Activated T-cell treated with anti-CD3 and anti-CD28 coated beads, Interleukin-2, amount 50 U/mL, for 4 hours (primary cell): ENCODE measurements around the gene CMTM7. TPM values are rescaled to one million over a fixed set of nuclear protein-coding genes. Genes with fewer than 3 reads are reported as not detected.

Experiments
- ATAC-seq, 2 donors: fragments of 200-7000 bp; cut with Tn5 transposase; one replicate each; pipeline ENCODE4 v1.10.0; 2021
- DNase-seq: peaks from one replicate; pipeline ENCODE4 v3.0.0-alpha.2; 2020
- H3K27me3 Mint-ChIP-seq: one replicate; pipeline ENCODE4 v1.8.0; 2021; ENCODE audit warnings: low read depth, mixed read lengths
- H3K36me3 Mint-ChIP-seq: one replicate; pipeline ENCODE4 v1.8.0; 2022; ENCODE audit warnings: mixed read lengths; ENCODE audit not compliant: insufficient read depth
- H3K4me1 Mint-ChIP-seq: one replicate; pipeline ENCODE4 v1.8.0; 2021; ENCODE audit warnings: low read depth, mixed read lengths
- H3K4me3 Mint-ChIP-seq: one replicate; pipeline ENCODE4 v1.8.0; 2021; ENCODE audit warnings: mild to moderate bottlenecking, moderate library complexity, mixed read lengths
- H3K9me3 Mint-ChIP-seq: one replicate; pipeline ENCODE4 v1.8.0; 2021; ENCODE audit warnings: mixed read lengths
- total RNA-seq, 3 donors: library from RNA; stranded (reverse); gene quantifications; one replicate each; pipeline ENCODE4 v1.2.1, GENCODE V29; 2021

CMTM7 gene
- total RNA-seq, 3 donors from 2014 or later = 19.1 to 23.2 (median 21.3) TPM

DNA sequence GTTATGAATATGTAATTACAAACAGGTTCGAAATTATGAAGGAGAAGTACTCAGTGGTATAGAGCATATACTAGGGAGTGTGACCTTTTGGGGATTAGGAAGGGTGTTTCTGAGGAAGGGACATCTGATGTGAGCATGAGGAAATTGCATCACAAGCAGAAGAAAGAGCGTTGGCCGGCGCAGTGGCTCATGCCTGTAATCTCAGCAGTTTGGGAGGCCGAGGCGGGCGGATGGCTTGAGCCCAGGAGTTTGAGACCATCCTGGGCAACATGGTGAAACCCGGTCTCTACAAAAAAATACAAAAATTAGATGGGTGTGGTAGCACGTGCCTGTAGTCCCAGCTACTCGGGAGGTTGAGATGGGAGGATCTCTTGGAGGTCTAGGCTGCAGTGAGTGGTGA, 6.9 kb downstream of the CMTM7 start:
- H3K4me1 Mint-ChIP-seq = peaks cover 71% of the 10 kb centered on the region
- H3K9me3 Mint-ChIP-seq = no peaks in the 10 kb centered on the region
- H3K36me3 Mint-ChIP-seq = peaks cover 7% of the 10 kb centered on the region
- H3K4me3 Mint-ChIP-seq = no peak overlapping the region
- H3K27me3 Mint-ChIP-seq = no peaks in the 10 kb centered on the region
- DNase-seq (no peak), ATAC-seq (no peak)

DNA sequence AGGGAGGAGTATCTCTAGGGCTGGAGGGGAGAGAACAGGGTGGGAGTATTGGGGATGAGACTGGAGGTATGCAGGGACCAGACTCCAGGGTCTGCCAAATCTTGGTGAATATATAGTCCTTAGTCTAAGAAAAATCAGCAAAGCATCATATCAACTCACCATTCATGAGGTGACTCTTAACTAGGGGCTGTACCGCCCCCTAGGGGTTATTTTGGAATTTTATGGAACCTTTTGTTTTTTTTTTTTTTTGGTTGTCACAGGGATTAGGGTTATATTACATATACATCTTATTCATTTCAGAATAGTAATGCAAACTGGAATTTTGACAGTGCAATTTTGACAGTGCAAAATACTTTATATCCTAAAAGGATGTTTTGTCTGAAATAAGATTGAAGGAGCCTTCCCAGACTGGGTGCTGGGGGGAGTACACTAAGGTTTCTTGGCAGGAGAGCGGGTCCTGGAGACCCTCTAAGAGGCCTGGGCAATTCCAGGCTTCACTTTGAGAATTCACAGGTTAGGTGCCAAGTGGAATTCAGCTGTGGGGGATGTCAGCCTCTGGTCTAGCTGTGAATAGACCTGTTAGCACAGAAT, 7.5 kb downstream of the CMTM7 start:
- H3K4me1 Mint-ChIP-seq = peaks cover 70% of the 10 kb centered on the region
- DNase-seq (no peak), ATAC-seq (peak in 1 of 2 donors; percentile 11)
- H3K27me3 Mint-ChIP-seq = no peaks in the 10 kb centered on the region
- H3K36me3 Mint-ChIP-seq = peaks cover 8% of the 10 kb centered on the region
- no peaks in the 10 kb centered on the region for H3K9me3 Mint-ChIP-seq
- H3K4me3 Mint-ChIP-seq = no peak overlapping the region

DNA sequence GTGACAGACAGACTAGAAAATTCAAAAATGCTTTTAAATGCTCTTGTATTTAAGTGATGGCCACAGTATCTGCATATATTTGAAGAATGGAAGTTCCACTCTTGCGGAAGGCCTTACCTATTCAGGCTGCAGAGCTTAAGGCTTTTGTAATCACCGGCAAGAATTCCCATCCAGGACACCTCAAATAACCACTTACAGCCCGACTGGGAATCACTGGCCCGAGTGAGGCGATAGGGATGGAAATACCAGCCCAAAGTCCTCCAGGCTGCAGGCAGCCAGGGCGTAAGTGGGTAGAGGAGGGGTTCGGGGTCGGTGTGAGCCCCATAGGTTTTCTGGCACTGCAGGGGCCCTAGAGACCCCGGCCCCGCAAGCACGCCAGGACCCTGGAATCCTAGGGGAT, 9.5 kb downstream of the CMTM7 start:
- Mint-ChIP-seq H3K4me1 (peaks cover 63% of the 10 kb centered on the region), H3K4me3 (peak overlapping the region; percentile 91), H3K36me3 (peaks cover 7% of the 10 kb centered on the region), H3K9me3 (no peaks in the 10 kb centered on the region), H3K27me3 (no peaks in the 10 kb centered on the region)
- DNase-seq = no peak
- peak; percentile 20 to 28 for ATAC-seq

DNA sequence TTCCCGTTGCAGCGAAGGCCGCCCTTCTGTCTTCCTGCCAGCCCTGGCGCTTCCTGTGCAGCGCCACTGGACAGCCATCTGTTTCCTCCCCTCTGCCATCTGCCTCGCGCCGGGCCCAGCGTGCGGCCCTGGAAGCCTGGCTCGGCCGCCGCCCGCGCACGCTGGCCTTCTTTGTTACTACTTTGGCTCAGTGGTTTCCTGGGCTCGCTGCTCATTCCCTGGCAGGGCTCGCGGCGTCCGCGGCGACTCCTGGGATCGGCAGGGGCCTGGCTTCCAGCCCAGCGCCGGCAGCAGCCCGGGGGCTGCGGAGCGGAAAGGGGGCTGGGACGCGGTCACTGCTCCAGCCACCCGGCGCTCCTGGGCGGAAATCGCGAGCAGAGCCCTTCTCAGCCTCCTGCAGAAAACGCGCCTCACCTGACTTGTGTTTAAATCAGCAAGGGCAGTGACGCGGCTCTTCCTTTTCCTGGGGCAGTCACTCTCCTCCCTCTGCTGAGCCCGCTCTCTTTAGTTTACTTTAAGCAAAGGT, 10.0 kb downstream of the CMTM7 start:
- ATAC-seq (peak; percentile 70 to 80), DNase-seq (peak; percentile 52)
- H3K36me3 Mint-ChIP-seq = peaks cover 7% of the 10 kb centered on the region
- H3K27me3 Mint-ChIP-seq = no peaks in the 10 kb centered on the region
- no peaks in the 10 kb centered on the region for H3K9me3 Mint-ChIP-seq
- H3K4me3 Mint-ChIP-seq = peak overlapping the region; percentile 91
- peaks cover 66% of the 10 kb centered on the region for H3K4me1 Mint-ChIP-seq

DNA sequence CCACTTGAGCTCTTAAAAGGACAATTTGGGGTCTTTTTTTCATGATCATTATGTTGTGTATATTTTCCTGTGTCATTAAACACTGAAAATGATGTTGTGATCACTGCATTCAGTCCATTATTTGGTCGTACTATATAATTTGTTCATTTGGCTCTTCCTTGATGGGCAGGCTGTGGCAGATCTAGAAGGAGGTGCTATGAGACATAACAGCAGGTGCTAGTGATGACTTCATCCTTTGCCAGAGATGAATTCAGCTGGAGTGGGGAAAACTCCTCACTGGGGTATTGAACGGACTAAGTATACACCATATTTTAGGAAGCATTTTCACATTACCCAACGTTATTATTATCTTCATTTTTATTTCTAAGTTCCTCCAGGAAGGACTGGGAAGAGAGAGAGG, 12.0 kb downstream of the CMTM7 start:
- H3K4me3 Mint-ChIP-seq = no peak overlapping the region
- ATAC-seq = no peak

DNA sequence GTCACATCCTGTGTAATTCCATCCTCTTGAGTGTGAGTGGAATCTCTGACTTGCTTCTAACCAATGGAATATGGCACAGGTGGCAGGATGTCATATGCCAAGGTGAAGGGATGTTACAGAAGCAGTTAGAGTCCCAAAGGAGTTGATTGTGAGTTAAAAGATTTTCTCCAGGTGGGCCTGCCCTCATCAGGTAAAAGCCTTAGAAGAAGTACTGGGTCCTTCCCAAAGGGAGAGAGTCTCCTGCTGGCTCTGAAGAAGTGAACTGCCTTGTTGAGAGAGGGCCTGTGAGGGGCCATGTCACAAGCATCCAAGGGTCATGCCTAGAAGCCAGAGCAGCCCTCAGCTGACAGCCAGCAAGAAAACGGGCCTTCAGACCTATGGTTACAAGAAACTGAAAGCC, 13.1 kb downstream of the CMTM7 start:
- DNase-seq = no peak
- ATAC-seq = no peak
- Mint-ChIP-seq H3K27me3 (no peaks in the 10 kb centered on the region), H3K36me3 (peaks cover 9% of the 10 kb centered on the region), H3K4me3 (no peak overlapping the region), H3K4me1 (peaks cover 65% of the 10 kb centered on the region), H3K9me3 (no peaks in the 10 kb centered on the region)

More for the DNA sequence above, 12.0 kb downstream of the CMTM7 start:
- DNase-seq = no peak
- Mint-ChIP-seq H3K9me3 (no peaks in the 10 kb centered on the region), H3K27me3 (no peaks in the 10 kb centered on the region), H3K36me3 (peaks cover 7% of the 10 kb centered on the region), H3K4me1 (peaks cover 70% of the 10 kb centered on the region)

DNA sequence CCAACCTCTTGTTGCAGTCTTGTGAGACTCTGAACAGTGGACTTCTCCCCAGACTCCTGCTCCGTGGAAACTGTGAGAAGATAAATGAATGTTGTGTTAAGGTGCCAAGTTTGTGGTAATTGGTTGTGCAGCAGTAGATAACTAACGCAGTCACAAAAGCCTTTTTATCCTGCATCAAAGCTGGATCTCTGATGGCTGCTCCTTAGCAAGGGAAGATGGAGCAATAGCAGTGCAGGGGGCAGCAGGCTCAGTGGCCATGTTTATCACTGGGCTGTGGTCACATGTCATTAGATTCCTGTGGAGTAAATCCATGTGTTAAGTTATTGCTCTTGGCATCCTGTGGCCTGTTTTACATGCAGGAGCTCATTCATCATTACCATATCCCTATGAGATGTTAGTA, 13.5 kb downstream of the CMTM7 start:
- H3K27me3 Mint-ChIP-seq = no peaks in the 10 kb centered on the region
- DNase-seq = no peak
- ATAC-seq = no peak
- H3K36me3 Mint-ChIP-seq = peaks cover 12% of the 10 kb centered on the region
- peaks cover 69% of the 10 kb centered on the region for H3K4me1 Mint-ChIP-seq
- no peak overlapping the region for H3K4me3 Mint-ChIP-seq
- H3K9me3 Mint-ChIP-seq = no peaks in the 10 kb centered on the region

DNA sequence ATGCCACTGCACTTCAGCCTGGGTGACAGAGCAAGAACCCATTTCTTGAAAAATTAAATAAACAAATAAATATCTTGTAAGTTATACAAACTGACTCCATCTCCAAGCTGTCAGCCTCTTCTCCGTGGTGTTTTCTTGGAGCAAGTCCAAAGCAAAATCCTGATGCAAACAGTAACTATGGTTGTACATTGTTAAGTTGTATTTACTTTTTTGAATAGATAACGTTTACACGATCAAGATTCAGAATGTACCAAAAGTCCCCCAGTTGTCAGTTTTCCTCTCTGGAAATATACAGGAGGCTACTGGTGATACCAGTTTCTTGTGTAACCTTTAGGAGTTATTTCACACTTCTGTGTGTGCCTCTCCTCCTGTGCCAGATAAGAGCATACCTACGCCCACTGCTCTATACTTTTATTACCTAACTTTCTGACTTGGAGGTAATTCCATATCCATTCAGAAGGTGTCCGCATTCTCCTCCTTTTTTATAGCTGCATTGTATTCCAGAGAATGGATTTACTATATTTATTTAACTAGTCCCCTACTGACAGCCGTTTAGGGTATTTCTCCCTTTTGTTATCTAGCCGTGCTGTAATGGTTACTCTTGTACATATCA, 14.2 kb downstream of the CMTM7 start:
- no peaks in the 10 kb centered on the region for H3K9me3 Mint-ChIP-seq
- no peak overlapping the region for H3K4me3 Mint-ChIP-seq

DNA sequence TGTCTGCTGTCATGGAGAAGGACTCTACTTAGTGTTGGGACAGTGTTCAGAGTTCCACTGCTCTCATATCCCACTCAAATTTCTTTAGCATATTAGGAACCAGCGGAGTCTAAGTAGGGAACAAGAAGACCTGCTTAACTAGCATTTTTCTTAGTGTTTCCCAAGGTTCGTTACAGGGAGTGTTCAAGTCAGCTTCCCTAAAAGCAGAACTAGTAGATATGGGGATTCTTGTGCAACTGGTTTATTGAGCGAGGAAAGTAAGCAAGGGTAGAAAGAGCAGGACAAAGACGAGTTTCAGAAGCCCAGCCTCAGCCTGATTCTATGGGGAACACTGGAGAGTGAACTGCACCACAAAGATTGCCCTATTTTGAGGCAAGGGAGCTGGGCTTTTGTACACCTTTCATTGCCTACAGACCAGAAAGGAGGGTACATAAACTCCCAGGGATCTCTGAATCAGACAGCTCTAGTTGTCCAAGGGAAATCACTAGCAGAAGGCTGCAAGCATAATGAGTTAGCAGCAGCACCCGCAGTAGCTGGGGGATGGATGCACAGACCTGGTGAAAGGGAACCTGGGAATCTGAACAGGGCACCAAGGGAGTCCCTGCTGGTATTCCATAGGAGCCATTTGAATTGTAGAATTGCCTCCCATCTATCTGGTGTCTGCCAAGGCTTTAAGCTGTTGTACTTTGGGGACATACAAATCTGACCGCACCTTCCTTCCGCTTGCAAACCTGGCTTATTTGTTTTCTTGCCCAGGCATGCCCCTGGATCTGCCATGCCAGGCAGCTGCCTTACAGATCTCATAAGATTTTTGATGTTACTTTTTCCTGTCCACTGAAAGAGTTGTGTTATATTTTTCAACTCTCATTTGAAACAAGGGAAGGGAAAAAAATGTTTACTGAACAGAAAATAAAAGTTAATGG, 15.1 kb downstream of the CMTM7 start:
- Mint-ChIP-seq H3K4me1 (peaks cover 72% of the 10 kb centered on the region), H3K36me3 (peaks cover 16% of the 10 kb centered on the region), H3K9me3 (no peaks in the 10 kb centered on the region), H3K4me3 (no peak overlapping the region), H3K27me3 (no peaks in the 10 kb centered on the region)
- DNase-seq (no peak), ATAC-seq (no peak)

More for the DNA sequence above, 14.2 kb downstream of the CMTM7 start:
- ATAC-seq = no peak
- Mint-ChIP-seq H3K4me1 (peaks cover 70% of the 10 kb centered on the region), H3K27me3 (no peaks in the 10 kb centered on the region), H3K36me3 (peaks cover 13% of the 10 kb centered on the region)
- DNase-seq = no peak

DNA sequence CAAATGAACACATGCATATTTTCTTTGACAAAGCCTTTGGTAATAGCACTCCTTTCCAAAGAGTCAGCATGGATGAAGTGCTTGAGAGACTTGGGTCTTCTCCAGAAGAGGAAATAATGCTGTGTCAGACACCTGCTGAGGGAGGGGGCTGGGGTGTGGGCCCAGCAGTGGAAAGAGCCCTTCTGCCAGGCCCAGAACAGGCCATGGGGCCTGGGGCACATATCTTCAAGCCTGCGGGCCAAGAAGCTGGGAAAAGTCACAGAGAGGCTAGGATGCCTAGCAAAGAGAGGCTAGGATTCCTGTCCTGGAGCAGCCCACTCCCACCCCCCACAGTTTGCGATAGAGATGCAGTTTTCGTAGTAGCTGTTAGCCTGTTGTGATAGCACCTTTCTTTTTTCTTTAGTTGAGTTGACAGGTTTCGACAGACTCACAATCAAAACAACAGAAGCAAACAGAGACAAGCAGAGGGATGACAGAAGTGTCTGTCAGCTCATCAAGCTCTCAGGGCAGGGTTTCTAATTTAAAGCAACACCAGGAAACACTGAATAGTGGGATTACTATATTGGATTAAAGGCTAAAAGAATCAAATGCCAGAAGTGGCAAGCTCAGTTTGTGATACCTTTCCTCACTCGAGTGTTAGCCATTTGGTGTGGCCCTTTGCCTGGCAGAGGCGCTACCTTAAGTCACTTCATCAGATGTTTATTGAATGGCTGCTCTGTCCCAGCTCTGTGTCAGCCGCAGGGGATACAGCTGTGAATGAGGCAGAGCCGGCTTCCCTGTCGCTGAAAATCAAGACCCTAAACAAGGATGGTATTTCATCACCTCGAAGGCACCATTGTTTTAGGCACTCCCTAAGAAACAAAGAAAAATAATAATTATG, 19.0 kb downstream of the CMTM7 start:
- Mint-ChIP-seq H3K4me1 (peaks cover 62% of the 10 kb centered on the region), H3K9me3 (no peaks in the 10 kb centered on the region), H3K36me3 (peaks cover 11% of the 10 kb centered on the region), H3K4me3 (no peak overlapping the region), H3K27me3 (no peaks in the 10 kb centered on the region)
- ATAC-seq = no peak
- DNase-seq = no peak

DNA sequence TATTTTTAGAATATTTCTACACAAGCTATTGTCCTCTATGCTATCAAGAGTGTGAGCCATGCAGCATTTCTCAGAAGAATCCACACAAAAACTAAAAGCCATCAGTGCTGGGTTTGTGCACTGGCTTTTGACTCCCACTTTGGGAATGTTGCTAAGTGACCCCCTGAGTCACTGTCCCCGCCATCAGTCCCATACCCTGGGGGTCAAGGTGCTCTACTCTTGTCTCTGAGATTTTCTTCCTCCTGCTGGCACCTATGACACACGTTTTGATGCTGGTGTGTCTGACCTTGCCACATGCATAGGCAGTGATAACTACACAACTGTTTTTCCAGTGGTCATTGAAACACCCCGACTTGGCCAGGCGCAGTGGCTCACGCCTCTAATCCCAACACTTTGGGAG, 19.8 kb downstream of the CMTM7 start:
- Mint-ChIP-seq H3K36me3 (peaks cover 11% of the 10 kb centered on the region), H3K27me3 (no peaks in the 10 kb centered on the region), H3K4me1 (peaks cover 66% of the 10 kb centered on the region), H3K4me3 (no peak overlapping the region), H3K9me3 (no peaks in the 10 kb centered on the region)
- ATAC-seq (no peak), DNase-seq (no peak)

DNA sequence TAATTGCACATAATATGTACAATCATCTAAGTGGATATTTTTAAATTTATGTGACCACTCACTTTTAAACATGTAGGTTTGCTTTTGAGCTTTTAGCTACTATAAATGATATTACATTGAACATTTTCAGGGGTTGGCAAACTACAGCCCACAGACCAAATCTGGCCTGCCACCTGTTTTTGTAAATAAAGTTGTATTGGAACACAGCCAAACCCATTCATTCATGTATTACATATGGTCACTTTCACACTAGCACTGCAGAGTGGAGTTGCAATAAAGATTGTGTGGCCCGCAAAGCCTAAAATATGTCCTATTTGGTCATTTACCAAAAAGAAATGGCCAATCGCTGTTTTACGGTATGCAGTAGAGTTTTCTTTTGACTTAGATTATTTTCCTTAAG, 21.2 kb downstream of the CMTM7 start:
- H3K9me3 Mint-ChIP-seq = no peaks in the 10 kb centered on the region
- no peak for ATAC-seq
- no peak for DNase-seq
- peaks cover 11% of the 10 kb centered on the region for H3K36me3 Mint-ChIP-seq
- no peak overlapping the region for H3K4me3 Mint-ChIP-seq
- H3K27me3 Mint-ChIP-seq = no peaks in the 10 kb centered on the region
- H3K4me1 Mint-ChIP-seq = peaks cover 66% of the 10 kb centered on the region

DNA sequence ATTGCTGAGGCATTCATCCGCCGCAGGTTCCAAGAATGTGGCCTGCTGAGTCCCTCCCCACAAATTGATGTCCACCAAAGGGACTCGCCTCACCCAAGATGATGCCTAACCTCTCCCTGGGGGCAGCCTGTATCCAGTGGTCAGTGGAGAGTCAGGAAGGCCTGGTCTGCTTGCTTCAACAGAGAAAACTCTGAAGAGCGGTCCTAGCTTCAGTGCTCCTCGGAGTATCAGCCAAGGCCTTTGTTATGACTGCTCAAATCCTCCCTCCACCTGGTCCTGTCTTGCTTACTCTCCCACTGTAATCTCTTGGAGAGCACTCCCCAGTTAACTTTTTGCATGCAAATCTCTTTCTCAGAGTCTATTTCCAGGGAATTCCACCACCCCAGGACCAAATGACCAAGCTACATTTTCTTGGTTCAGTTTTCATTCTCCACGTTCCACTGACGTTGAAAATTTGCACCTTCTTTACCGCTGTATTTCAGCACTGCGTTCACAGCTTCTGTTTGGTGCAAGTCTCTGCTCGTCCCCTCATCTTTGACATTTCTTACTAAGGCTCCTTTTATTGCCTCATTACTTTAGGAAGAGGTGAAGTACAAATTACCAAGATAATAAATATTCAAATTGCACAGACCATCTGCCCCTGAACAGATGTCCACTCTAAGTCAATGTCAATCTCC, 22.3 kb downstream of the CMTM7 start:
- ATAC-seq (no peak), DNase-seq (no peak)
- Mint-ChIP-seq H3K4me1 (peaks cover 72% of the 10 kb centered on the region), H3K9me3 (no peaks in the 10 kb centered on the region), H3K27me3 (no peaks in the 10 kb centered on the region), H3K4me3 (peak overlapping the region; percentile 48), H3K36me3 (peaks cover 11% of the 10 kb centered on the region)
